Smooth muscle cell (in vitro differentiated cells): ENCODE data around the gene HOXB8. TPM values are rescaled to one million over a fixed set of nuclear protein-coding genes. Genes with fewer than 3 reads are reported as not detected.

Source experiments
- DNase-seq: peaks from one replicate; lab custom pipeline; 2025; ENCODE audit not compliant: unreplicated experiment; lab: John Stamatoyannopoulos, UW
- H2AFZ ChIP-seq: fragments of 200-600 bp; sonication (generic); 2 replicates; pipeline ENCODE4 v1.6.0; 2016; ENCODE audit warnings: antibody characterized with exemption, low read depth, mild to moderate bottlenecking
- H3F3A ChIP-seq: fragments of 200-600 bp; sonication (generic); 2 replicates; pipeline ENCODE4 v1.6.0; 2017; ENCODE audit warnings: antibody characterized with exemption, low read depth
- H3K27ac ChIP-seq: fragments of 200-600 bp; sonication (generic); 2 replicates; pipeline ENCODE4 v1.5.1; 2016; ENCODE audit warnings: low read depth, mild to moderate bottlenecking
- H3K27me3 ChIP-seq: fragments of 200-600 bp; sonication (generic); 2 replicates; pipeline ENCODE4 v1.6.1; 2016; ENCODE audit warnings: low read depth, mild to moderate bottlenecking
- H3K36me3 ChIP-seq: fragments of 200-600 bp; sonication (generic); 2 replicates; pipeline ENCODE4 v1.5.1; 2016; ENCODE audit warnings: low read depth
- H3K4me1 ChIP-seq: fragments of 200-600 bp; sonication (generic); 2 replicates; pipeline ENCODE4 v1.5.1; 2016; ENCODE audit warnings: low read depth
- H3K4me2 ChIP-seq: fragments of 200-600 bp; sonication (generic); 2 replicates; pipeline ENCODE4 v1.6.0; 2016; ENCODE audit warnings: mild to moderate bottlenecking
- H3K4me3 ChIP-seq: fragments of 200-600 bp; sonication (generic); 2 replicates; pipeline ENCODE4 v1.5.1; 2016; ENCODE audit warnings: mild to moderate bottlenecking
- H3K79me2 ChIP-seq: fragments of 200-600 bp; sonication (generic); 2 replicates; pipeline ENCODE4 v1.6.0; 2016; ENCODE audit warnings: low read depth, mild to moderate bottlenecking
- H3K9ac ChIP-seq: fragments of 200-600 bp; sonication (generic); 2 replicates; pipeline ENCODE4 v1.6.0; 2016; ENCODE audit warnings: low read depth
- H3K9me3 ChIP-seq: fragments of 200-600 bp; sonication (generic); replicated peaks from 2 replicates; pipeline ENCODE4 v1.5.1; 2016; ENCODE audit warnings: low read depth
- H4K20me1 ChIP-seq: fragments of 200-600 bp; sonication (generic); 2 replicates; pipeline ENCODE4 v1.6.0; 2016; ENCODE audit warnings: low read depth
- CTCF ChIP-seq: fragments of 200-600 bp; sonication (generic); IDR thresholded peaks from 2 replicates; pipeline ENCODE4 v1.5.1; 2017; ENCODE audit warnings: borderline replicate concordance, mild to moderate bottlenecking, antibody characterized with exemption; ENCODE audit not compliant: insufficient read depth, poor library complexity, severe bottlenecking
- WGBS: methylation state at CpG from one replicate; pipeline ENCODE4 v1.1.7; 2016; ENCODE audit warnings: low lambda C conversion rate; 5-methylcytosine and 5-hydroxymethylcytosine counted together
- polyA plus RNA-seq: library from polyadenylated mRNA; unstranded; fragments of >200 nt; fragmentation: Nextera tagmentation; extraction: Ambion mirVana; gene quantifications from 2 replicates; pipeline ENCODE4 v1.2.1, GENCODE V29; 2016
- total RNA-seq: library from RNA; depleted of rRNA; stranded (reverse); fragments of >200 nt; gene quantifications from 2 replicates; pipeline ENCODE4 v1.2.3, GENCODE V29; 2014

The HOXB8 gene
- total and polyA plus RNA-seq, 2 experiments from 2014 or later: 0.94 to 2.0 TPM

GRCh38 chr17:48588074-48588415, 27.0 kb downstream of the HOXB8 start:
- peak overlapping the region; percentile 14 for H3K4me3 ChIP-seq
- peaks cover 4% of the 10 kb centered on the region for H3K4me1 ChIP-seq
- H2AFZ ChIP-seq: no peak overlapping the region
- no peak overlapping the region for H3K27ac ChIP-seq
- H3K36me3 ChIP-seq: no peaks in the 10 kb centered on the region
- no peaks in the 10 kb centered on the region for H3F3A ChIP-seq
- DNase-seq: no peak
- no peak overlapping the region for H3K9ac ChIP-seq
- TF ChIP-seq CTCF: no peak
- H4K20me1 ChIP-seq: peaks cover 99% of the 10 kb centered on the region
- H3K9me3 ChIP-seq: no peaks in the 10 kb centered on the region
- H3K79me2 ChIP-seq: peaks cover 71% of the 10 kb centered on the region
- peaks cover 77% of the 10 kb centered on the region for H3K27me3 ChIP-seq
- WGBS: 66% methylated on average over 2 of the region's 2 CpGs
- H3K4me2 ChIP-seq: peak overlapping the region; percentile 51

GRCh38 chr17:48587276-48588073, 27.6 kb downstream of the HOXB8 start:
- Histone ChIP-seq H3F3A (no peaks in the 10 kb centered on the region), H2AFZ (no peak overlapping the region), H3K4me2 (peak overlapping the region; percentile 51), H3K27ac (no peak overlapping the region), H3K79me2 (peaks cover 71% of the 10 kb centered on the region), H3K4me3 (peak overlapping the region; percentile 14), H4K20me1 (peaks cover 99% of the 10 kb centered on the region), H3K4me1 (no peaks in the 10 kb centered on the region), H3K36me3 (no peaks in the 10 kb centered on the region), H3K9ac (no peak overlapping the region), H3K9me3 (no peaks in the 10 kb centered on the region), H3K27me3 (peaks cover 77% of the 10 kb centered on the region)
- DNase-seq: no peak
- no peak for TF ChIP-seq CTCF
- 64% methylated on average over 5 of the region's 5 CpGs for WGBS

- H3K4me1 ChIP-seq: no peaks in the 10 kb centered on the region
- H3K27me3 ChIP-seq: peaks cover 77% of the 10 kb centered on the region
- H3K27ac ChIP-seq: peak overlapping the region; percentile 1
- TF ChIP-seq CTCF: no peak
- H3K4me2 ChIP-seq: peak overlapping the region; percentile 86
- H3K36me3 ChIP-seq: no peaks in the 10 kb centered on the region
- H3F3A ChIP-seq: no peaks in the 10 kb centered on the region
- no peak overlapping the region for H3K9ac ChIP-seq
- DNase-seq: no peak
- peaks cover 70% of the 10 kb centered on the region for H3K79me2 ChIP-seq
- peak overlapping the region; percentile 58 for H3K4me3 ChIP-seq
- WGBS: 19% methylated on average over 34 of the region's 34 CpGs
- peaks cover 99% of the 10 kb centered on the region for H4K20me1 ChIP-seq
- H2AFZ ChIP-seq: no peak overlapping the region
- H3K9me3 ChIP-seq: no peaks in the 10 kb centered on the region
Observed at GRCh38 chr17:48586355-48587258, 28.5 kb downstream of the HOXB8 start.
